Kidney epithelial cell (primary cell): Measurements from ENCODE around the gene MEPCE. TPM values are rescaled to one million over a fixed set of nuclear protein-coding genes. Genes with fewer than 3 reads are reported as not detected.

Experiments
- DNase-seq: peaks from one replicate; pipeline ENCODE4 v3.0.0-alpha.2; 2010; ENCODE audit warnings: low read depth
- H3K27me3 ChIP-seq: 2 replicates; pipeline ENCODE4 v1.6.0; 2011; ENCODE audit warnings: low read length; ENCODE audit not compliant: control insufficient read depth, insufficient read depth
- H3K36me3 ChIP-seq: 2 replicates; pipeline ENCODE4 v1.5.1; 2011; ENCODE audit warnings: low read length; ENCODE audit not compliant: control insufficient read depth, insufficient read depth
- H3K4me3 ChIP-seq: 2 replicates; pipeline ENCODE4 v1.5.1; 2011; ENCODE audit warnings: low read depth, mild to moderate bottlenecking, control low read depth, low read length
- CTCF ChIP-seq: IDR thresholded peaks from 2 replicates; pipeline ENCODE4 v1.5.1; 2011; ENCODE audit warnings: mild to moderate bottlenecking, moderate library complexity, low read length, control low read depth, inconsistent platforms; ENCODE audit not compliant: insufficient read depth, poor library complexity, severe bottlenecking
- total RNA-seq: library from RNA; depleted of rRNA; stranded (reverse); fragments of >200 nt; gene quantifications from 2 replicates; pipeline ENCODE4 v1.2.3, GENCODE V29; 2015

Gene MEPCE
- total RNA-seq, 1 donor from 2014 or later = 29.7 TPM

GRCh38 chr7:100481466-100481865 is 51.8 kb downstream of the MEPCE start:
- no peak for DNase-seq
- Histone ChIP-seq H3K4me3 (no peak overlapping the region), H3K27me3 (no peaks in the 10 kb centered on the region), H3K36me3 (no peaks in the 10 kb centered on the region)
- TF ChIP-seq CTCF = no peak

GRCh38 chr7:100482728-100483089 is 53.1 kb downstream of the MEPCE start:
- no peaks in the 10 kb centered on the region for H3K27me3 ChIP-seq
- DNase-seq = no peak
- H3K36me3 ChIP-seq = no peaks in the 10 kb centered on the region
- no peak for TF ChIP-seq CTCF
- peak overlapping the region; percentile 52 for H3K4me3 ChIP-seq

GRCh38 chr7:100483090-100483721 is 53.6 kb downstream of the MEPCE start:
- peak overlapping the region; percentile 52 for H3K4me3 ChIP-seq
- H3K27me3 ChIP-seq = no peaks in the 10 kb centered on the region
- peak; percentile 56 for TF ChIP-seq CTCF
- DNase-seq = no peak
- no peaks in the 10 kb centered on the region for H3K36me3 ChIP-seq

Other genes starting within 250 kb of the MEPCE start
- not detected in 2 replicates for gene PVRIG, start 209.9 kb upstream of the MEPCE start, total RNA-seq
- not detected in 2 replicates for gene SPDYE3, start 122.1 kb upstream of the MEPCE start, total RNA-seq
- 19.3 and 20.8 TPM in 2 replicates for gene PILRB, start 71.7 kb upstream of the MEPCE start, total RNA-seq
- gene PILRA, start 56.3 kb upstream of the MEPCE start, total RNA-seq = 0.68 TPM in 1 of 2 replicates, not detected in the other
- gene ZCWPW1, start 1.1 kb upstream of the MEPCE start, total RNA-seq = 0.88 and 1.8 TPM in 2 replicates
- gene PPP1R35, start 6.7 kb downstream of the MEPCE start, total RNA-seq = 28.0 and 39.8 TPM in 2 replicates
- not detected in 2 replicates for gene SPACDR, start 34.4 kb downstream of the MEPCE start, total RNA-seq
- 41.6 and 45.3 TPM in 2 replicates for gene TSC22D4, start 49.4 kb downstream of the MEPCE start, total RNA-seq
- 0.14 and 0.46 TPM in 2 replicates for gene NYAP1, start 54.1 kb downstream of the MEPCE start, total RNA-seq
- gene AGFG2, start 109.4 kb downstream of the MEPCE start, total RNA-seq = 4.0 and 8.6 TPM in 2 replicates
- gene SAP25, start 144.1 kb downstream of the MEPCE start, total RNA-seq = 0.62 TPM in 1 of 2 replicates, not detected in the other
- gene LRCH4, start 156.3 kb downstream of the MEPCE start, total RNA-seq = 69.0 and 85.2 TPM in 2 replicates
- gene FBXO24, start 156.5 kb downstream of the MEPCE start, total RNA-seq = 0.55 and 0.79 TPM in 2 replicates
- gene PCOLCE, start 172.5 kb downstream of the MEPCE start, total RNA-seq = 4.7 and 6.4 TPM in 2 replicates
- 14.5 and 23.3 TPM in 2 replicates for gene MOSPD3, start 182.7 kb downstream of the MEPCE start, total RNA-seq
- 0.34 and 0.71 TPM in 2 replicates for gene TFR2, start 211.7 kb downstream of the MEPCE start, total RNA-seq
- not detected in 2 replicates for gene ACTL6B, start 226.6 kb downstream of the MEPCE start, total RNA-seq
- 330 and 391 TPM in 2 replicates for gene GNB2, start 243.9 kb downstream of the MEPCE start, total RNA-seq